Brain microvascular endothelial cell (primary cell): Measurements from ENCODE around the gene DAPK1.

Experiments
- DNase-seq: peaks from one replicate; pipeline ENCODE4 v3.0.0-alpha.2; 2020
- H3K27ac ChIP-seq: fragments of 250-450 bp; sonication (Bioruptor Pico); 2 replicates; pipeline ENCODE4 v1.5.1; 2020; ENCODE audit warnings: mild to moderate bottlenecking, moderate library complexity
- H3K27me3 ChIP-seq: fragments of 250-450 bp; sonication (Bioruptor Pico); replicated peaks from 2 replicates; pipeline ENCODE4 v1.5.1; 2020; ENCODE audit warnings: mild to moderate bottlenecking
- H3K36me3 ChIP-seq: fragments of 250-450 bp; sonication (Bioruptor Pico); replicated peaks from 2 replicates; pipeline ENCODE4 v1.5.1; 2020; ENCODE audit warnings: mild to moderate bottlenecking
- H3K4me3 ChIP-seq: 2 replicates; pipeline ENCODE4 v1.5.1; 2011; ENCODE audit warnings: low read depth, mild to moderate bottlenecking, control low read depth, low read length, moderate library complexity
- in situ Hi-C: cut with HindIII; loops from 2 replicates; pipeline ENCODE4 v1.10.0; 2017; ENCODE audit warnings: low sequenced_read_pairs, low pct_ligation_motif_present
- TF ChIP-seq, protein P1 (sequence below): IDR thresholded peaks from 2 replicates; pipeline ENCODE4 v1.5.1; 2011; ENCODE audit warnings: low read depth, mild to moderate bottlenecking, moderate library complexity, low read length, control low read depth, inconsistent platforms; ENCODE audit errors: missing control alignments

DAPK1 gene

GRCh38 chr9:87610200-87611155, 112.8 kb downstream of the DAPK1 start:
- in situ Hi-C loops: no loop called here
- Histone ChIP-seq H3K36me3 (no peaks in the 10 kb centered on the region), H3K4me3 (no peak overlapping the region), H3K27me3 (no peaks in the 10 kb centered on the region), H3K27ac (no peak overlapping the region)
- TF ChIP-seq, protein P1, sequence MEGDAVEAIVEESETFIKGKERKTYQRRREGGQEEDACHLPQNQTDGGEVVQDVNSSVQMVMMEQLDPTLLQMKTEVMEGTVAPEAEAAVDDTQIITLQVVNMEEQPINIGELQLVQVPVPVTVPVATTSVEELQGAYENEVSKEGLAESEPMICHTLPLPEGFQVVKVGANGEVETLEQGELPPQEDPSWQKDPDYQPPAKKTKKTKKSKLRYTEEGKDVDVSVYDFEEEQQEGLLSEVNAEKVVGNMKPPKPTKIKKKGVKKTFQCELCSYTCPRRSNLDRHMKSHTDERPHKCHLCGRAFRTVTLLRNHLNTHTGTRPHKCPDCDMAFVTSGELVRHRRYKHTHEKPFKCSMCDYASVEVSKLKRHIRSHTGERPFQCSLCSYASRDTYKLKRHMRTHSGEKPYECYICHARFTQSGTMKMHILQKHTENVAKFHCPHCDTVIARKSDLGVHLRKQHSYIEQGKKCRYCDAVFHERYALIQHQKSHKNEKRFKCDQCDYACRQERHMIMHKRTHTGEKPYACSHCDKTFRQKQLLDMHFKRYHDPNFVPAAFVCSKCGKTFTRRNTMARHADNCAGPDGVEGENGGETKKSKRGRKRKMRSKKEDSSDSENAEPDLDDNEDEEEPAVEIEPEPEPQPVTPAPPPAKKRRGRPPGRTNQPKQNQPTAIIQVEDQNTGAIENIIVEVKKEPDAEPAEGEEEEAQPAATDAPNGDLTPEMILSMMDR: no peak
- no peak for DNase-seq

DNA sequence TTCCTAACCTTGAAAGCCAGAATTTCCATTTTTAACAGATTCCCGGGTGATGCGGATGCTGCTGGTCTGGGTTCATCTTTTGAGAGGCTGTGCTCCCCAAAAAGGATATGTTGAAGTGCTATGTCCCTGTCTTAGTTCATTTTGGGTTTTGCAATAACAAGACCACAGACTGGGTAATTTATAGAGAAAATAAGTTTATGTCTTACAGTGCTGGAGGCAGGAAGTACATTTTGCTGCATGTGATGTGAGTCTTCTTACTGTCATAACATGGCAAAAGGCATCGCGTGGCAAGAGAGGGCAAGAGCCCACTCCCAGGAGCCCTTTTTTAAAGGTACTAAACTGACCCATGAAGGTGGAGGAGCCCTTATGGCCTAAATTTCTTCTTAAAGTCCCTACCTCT, 114.1 kb downstream of the DAPK1 start:
- DNase-seq: no peak
- H3K36me3 ChIP-seq: no peaks in the 10 kb centered on the region
- in situ Hi-C loops: no loop called here
- no peak overlapping the region for H3K4me3 ChIP-seq
- no peak overlapping the region for H3K27ac ChIP-seq
- TF ChIP-seq, protein P1: no peak
- H3K27me3 ChIP-seq: no peaks in the 10 kb centered on the region

GRCh38 chr9:87612536-87612935, 114.9 kb downstream of the DAPK1 start:
- no peak for DNase-seq
- Histone ChIP-seq H3K27ac (no peak overlapping the region), H3K36me3 (no peaks in the 10 kb centered on the region), H3K27me3 (no peaks in the 10 kb centered on the region), H3K4me3 (no peak overlapping the region)
- TF ChIP-seq, protein P1: no peak
- in situ Hi-C loops: no loop called here

GRCh38 chr9:87613265-87614111, 115.8 kb downstream of the DAPK1 start:
- no peak overlapping the region for H3K27ac ChIP-seq
- H3K4me3 ChIP-seq: no peak overlapping the region
- in situ Hi-C loops: no loop called here
- H3K27me3 ChIP-seq: no peaks in the 10 kb centered on the region
- H3K36me3 ChIP-seq: no peaks in the 10 kb centered on the region
- TF ChIP-seq, protein P1: no peak
- DNase-seq: no peak

GRCh38 chr9:87614397-87614796, 116.7 kb downstream of the DAPK1 start:
- no peak overlapping the region for H3K4me3 ChIP-seq
- H3K27ac ChIP-seq: no peak overlapping the region
- no peaks in the 10 kb centered on the region for H3K27me3 ChIP-seq
- no peaks in the 10 kb centered on the region for H3K36me3 ChIP-seq
- DNase-seq: no peak
- in situ Hi-C loops: no loop called here
- TF ChIP-seq, protein P1: no peak
